NCI-H128 (cell line): ENCODE results near the gene ADAMTSL1.
"Not testable (repeated sequence)": the region's sequence is repeated elsewhere in the genome, so short reads cannot be mapped to it uniquely, and the experiment has no call there.

Experiments used
- DNase-seq: peaks from one replicate; lab custom pipeline; 2025; ENCODE audit not compliant: unreplicated experiment; lab: John Stamatoyannopoulos, UW

Gene ADAMTSL1

GRCh38 chr9:18920141-18921084 is 446.5 kb downstream of the ADAMTSL1 start:
- no peak for DNase-seq

- DNase-seq = no peak
Measured at GRCh38 chr9:18921366-18922075, 447.6 kb downstream of the ADAMTSL1 start.

- DNase-seq = no peak
Measured at GRCh38 chr9:18922161-18922885, 448.4 kb downstream of the ADAMTSL1 start.

GRCh38 chr9:18923167-18923566 is 449.2 kb downstream of the ADAMTSL1 start:
- no peak for DNase-seq

GRCh38 chr9:18923671-18924430 is 449.9 kb downstream of the ADAMTSL1 start:
- DNase-seq = no peak

- no peak for DNase-seq
Measured at GRCh38 chr9:18925880-18926279, 451.9 kb downstream of the ADAMTSL1 start.

- DNase-seq = no peak
Measured at GRCh38 chr9:18926513-18926912, 452.6 kb downstream of the ADAMTSL1 start.

- no peak for DNase-seq
Measured at GRCh38 chr9:18928711-18929110, 454.8 kb downstream of the ADAMTSL1 start.

- not testable (repeated sequence) for DNase-seq
Measured at GRCh38 chr9:18930611-18931010, 456.7 kb downstream of the ADAMTSL1 start.

- DNase-seq = no peak
Measured at GRCh38 chr9:18935541-18935940, 461.6 kb downstream of the ADAMTSL1 start.

- DNase-seq = no peak
Measured at GRCh38 chr9:18936094-18936871, 462.3 kb downstream of the ADAMTSL1 start.

GRCh38 chr9:18939943-18940342 is 466.0 kb downstream of the ADAMTSL1 start:
- DNase-seq = no peak

- DNase-seq = no peak
Measured at GRCh38 chr9:18941060-18941740, 467.2 kb downstream of the ADAMTSL1 start.

GRCh38 chr9:18942801-18943200 is 468.8 kb downstream of the ADAMTSL1 start:
- DNase-seq = no peak

GRCh38 chr9:18947892-18948339 is 474.0 kb downstream of the ADAMTSL1 start:
- no peak for DNase-seq

- no peak for DNase-seq
Measured at GRCh38 chr9:18951936-18952335, 478.0 kb downstream of the ADAMTSL1 start.

- no peak for DNase-seq
Measured at GRCh38 chr9:18955626-18956025, 481.7 kb downstream of the ADAMTSL1 start.
